HG03457 (cell line): ENCODE data around the gene ANKRD13D.

Source experiments
- ATAC-seq: cut with Tn5 transposase; IDR thresholded peaks from one replicate; pipeline ENCODE4 v1.9.1; 2021; ENCODE audit warnings: moderate number of reproducible peaks; ENCODE audit not compliant: unreplicated experiment

The ANKRD13D gene

GRCh38 chr11:67285541-67286498 lies 3.3 kb upstream of the ANKRD13D start:
- no peak for ATAC-seq

- no peak for ATAC-seq
These were observed 2.3 kb upstream of the ANKRD13D start for GRCh38 chr11:67286621-67287333.

- no peak for ATAC-seq
These were observed 1.5 kb upstream of the ANKRD13D start for GRCh38 chr11:67287355-67288197.

- ATAC-seq, result no peak
These were observed 978 bp upstream of the ANKRD13D start for GRCh38 chr11:67288198-67288451.

GRCh38 chr11:67288452-67289225 lies 464 bp upstream of the ANKRD13D start:
- ATAC-seq, result peak; percentile 54

GRCh38 chr11:67289651-67290479 lies 762 bp downstream of the ANKRD13D start:
- no peak for ATAC-seq

- ATAC-seq, result no peak
These were observed 1.7 kb downstream of the ANKRD13D start for GRCh38 chr11:67290801-67291200.

- no peak for ATAC-seq
These were observed 2.6 kb downstream of the ANKRD13D start for GRCh38 chr11:67291481-67292381.

GRCh38 chr11:67292671-67293070 lies 3.6 kb downstream of the ANKRD13D start:
- ATAC-seq, result no peak

GRCh38 chr11:67293090-67293489 lies 4.0 kb downstream of the ANKRD13D start:
- ATAC-seq, result no peak

GRCh38 chr11:67295846-67296245 lies 6.7 kb downstream of the ANKRD13D start:
- ATAC-seq, result no peak

- ATAC-seq, result no peak
These were observed 9.7 kb downstream of the ANKRD13D start for GRCh38 chr11:67298786-67299185.

GRCh38 chr11:67299471-67300191 lies 10.5 kb downstream of the ANKRD13D start:
- ATAC-seq, result no peak

- ATAC-seq, result no peak
These were observed 11.2 kb downstream of the ANKRD13D start for GRCh38 chr11:67300256-67300755.

GRCh38 chr11:67300756-67301312 lies 11.7 kb downstream of the ANKRD13D start:
- no peak for ATAC-seq

- no peak for ATAC-seq
These were observed 12.3 kb downstream of the ANKRD13D start for GRCh38 chr11:67301313-67301921.

GRCh38 chr11:67301951-67302516 lies 12.9 kb downstream of the ANKRD13D start:
- ATAC-seq, result no peak
